ENCODE measurements around the gene TDRD10. TPM values are rescaled to one million over a fixed set of nuclear protein-coding genes. Genes with fewer than 3 reads are reported as not detected.

TDRD10 gene
- total RNA-seq, 1 experiment from 2014 or later = 0.31 TPM

DNA sequence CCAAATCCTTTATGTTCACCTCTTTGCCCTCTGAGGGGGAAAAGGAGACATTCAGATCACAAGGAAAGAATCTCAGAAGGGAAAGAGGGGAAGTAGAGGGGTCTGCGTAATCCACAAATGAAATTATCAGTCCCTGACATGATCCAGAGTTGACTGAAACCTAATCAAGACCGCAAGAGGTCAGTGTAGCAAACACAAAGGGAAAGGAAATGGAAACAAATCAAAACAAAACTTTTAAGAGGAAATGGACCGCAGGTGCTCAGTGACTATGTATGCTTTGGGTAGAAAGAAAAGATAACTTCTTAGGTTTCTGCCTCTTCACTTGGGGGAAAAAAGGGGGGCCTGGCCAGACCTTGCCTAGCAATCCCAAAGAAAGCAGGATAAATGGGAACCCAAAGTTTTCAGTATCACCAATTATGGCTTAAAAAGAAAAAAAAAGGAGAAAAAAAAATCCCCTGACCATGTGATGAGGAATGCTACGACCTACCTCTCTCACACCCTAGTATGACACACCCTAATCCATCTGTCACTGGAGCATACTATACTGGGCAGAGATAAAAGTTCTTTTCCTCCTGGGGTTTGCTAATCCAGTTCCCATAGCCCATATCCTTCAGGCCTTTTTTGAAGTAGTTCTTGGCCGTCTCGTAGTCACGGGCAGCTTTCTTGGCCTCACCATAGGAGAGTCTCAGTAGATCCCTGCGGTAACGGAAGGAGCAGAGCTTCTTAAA, 82.4 kb downstream of the TDRD10 start:
- Mint-ChIP-seq H3K27ac (no peak overlapping the region), H3K4me1 (no peaks in the 10 kb centered on the region), H3K4me3 (no peak overlapping the region), H3K36me3 (ENCODE audit: insufficient read depth in 1 of 3, low read depth in 3 of 3) (peaks cover 66 to 99% (median 94%) of the 10 kb centered on the region in 3 experiments; a peak in 6 of 7 replicates), H3K27me3 (ENCODE audit: low read depth) (no peaks in the 10 kb centered on the region; the same call in 1 of the 2 replicates), H3K9me3 (no peaks in the 10 kb centered on the region)
- no peaks in the 10 kb centered on the region for H3K79me2 ChIP-seq (ENCODE audit: insufficient read depth, low read length)
- no peak overlapping the region for H3T11ph ChIP-seq (ENCODE audit: low read length)
- H4K91ac ChIP-seq (ENCODE audit: insufficient read length, low read depth, low read length) = no peak overlapping the region
- no peak overlapping the region for H3K23ac ChIP-seq (ENCODE audit: insufficient read length, low read depth, low read length)
- H3K4ac ChIP-seq (ENCODE audit: low read depth, low read length) = no peak overlapping the region
- no peaks in the 10 kb centered on the region for H3K79me1 ChIP-seq (ENCODE audit: insufficient read depth, low read depth, low read length, poor library complexity, severe bottlenecking)
- H2BK15ac ChIP-seq (ENCODE audit: low read depth, low read length) = no peak overlapping the region
- H3K23me2 ChIP-seq (ENCODE audit: insufficient read length, low read depth, low read length, poor library complexity, severe bottlenecking) = no peaks in the 10 kb centered on the region
- no peak overlapping the region for H4K8ac ChIP-seq (replicated peaks; ENCODE audit: insufficient read length, low read depth, low read length)
- TF ChIP-seq, protein P1, sequence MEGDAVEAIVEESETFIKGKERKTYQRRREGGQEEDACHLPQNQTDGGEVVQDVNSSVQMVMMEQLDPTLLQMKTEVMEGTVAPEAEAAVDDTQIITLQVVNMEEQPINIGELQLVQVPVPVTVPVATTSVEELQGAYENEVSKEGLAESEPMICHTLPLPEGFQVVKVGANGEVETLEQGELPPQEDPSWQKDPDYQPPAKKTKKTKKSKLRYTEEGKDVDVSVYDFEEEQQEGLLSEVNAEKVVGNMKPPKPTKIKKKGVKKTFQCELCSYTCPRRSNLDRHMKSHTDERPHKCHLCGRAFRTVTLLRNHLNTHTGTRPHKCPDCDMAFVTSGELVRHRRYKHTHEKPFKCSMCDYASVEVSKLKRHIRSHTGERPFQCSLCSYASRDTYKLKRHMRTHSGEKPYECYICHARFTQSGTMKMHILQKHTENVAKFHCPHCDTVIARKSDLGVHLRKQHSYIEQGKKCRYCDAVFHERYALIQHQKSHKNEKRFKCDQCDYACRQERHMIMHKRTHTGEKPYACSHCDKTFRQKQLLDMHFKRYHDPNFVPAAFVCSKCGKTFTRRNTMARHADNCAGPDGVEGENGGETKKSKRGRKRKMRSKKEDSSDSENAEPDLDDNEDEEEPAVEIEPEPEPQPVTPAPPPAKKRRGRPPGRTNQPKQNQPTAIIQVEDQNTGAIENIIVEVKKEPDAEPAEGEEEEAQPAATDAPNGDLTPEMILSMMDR (conservative IDR thresholded peaks at IDR 0.05) = no peak
- H3K56ac ChIP-seq (ENCODE audit: insufficient read length, low read depth, low read length) = no peak overlapping the region
- no peak overlapping the region for H2AK5ac ChIP-seq (ENCODE audit: insufficient read length, low read length)
- no peak overlapping the region for H2BK20ac ChIP-seq (ENCODE audit: low read depth, low read length, poor library complexity, severe bottlenecking)
- no peak overlapping the region for H4K5ac ChIP-seq (ENCODE audit: insufficient read length, low read depth, low read length)
- H3K4me2 ChIP-seq (ENCODE audit: insufficient read depth, insufficient read length, low read length) = no peak overlapping the region
- H2BK120ac ChIP-seq (ENCODE audit: low read depth, low read length, poor library complexity, severe bottlenecking) = no peak overlapping the region
- H3K9ac ChIP-seq (ENCODE audit: extremely low read depth, insufficient read length, low read length) = no peak overlapping the region
- H4K20me1 ChIP-seq (ENCODE audit: control insufficient read depth, insufficient read depth, insufficient read length) = peaks cover 3% of the 10 kb centered on the region
- no peak overlapping the region for H2BK5ac ChIP-seq (ENCODE audit: insufficient read length, low read length)
- no peaks in the 10 kb centered on the region for H3K27me3 ChIP-seq (ENCODE audit: insufficient read depth, low read length)
- no peaks in the 10 kb centered on the region for H3K9me3 ChIP-seq (ENCODE audit: control insufficient read depth, low read depth, low read length)
- WGBS (ENCODE audit: extremely low coverage, insufficient read length, low lambda C conversion rate) = no CpG with 5 or more reads among the region's 9 CpGs
- no peak overlapping the region for H3K18ac ChIP-seq (ENCODE audit: insufficient read length, low read depth, low read length)
- no peak overlapping the region for H3K27ac ChIP-seq (ENCODE audit: insufficient read length, low read depth, low read length)
- no peak overlapping the region for H2BK12ac ChIP-seq (ENCODE audit: insufficient read length, low read depth, low read length)
- H3K4me1 ChIP-seq (ENCODE audit: insufficient read depth, low read length) = no peaks in the 10 kb centered on the region
- H3K14ac ChIP-seq (ENCODE audit: insufficient read depth, low read length) = no peak overlapping the region
- H2AFZ ChIP-seq (ENCODE audit: low read length) = no peak overlapping the region
- DNase-seq = no peak
